ENCODE results near the gene LUC7L3. TPM values are rescaled to one million over a fixed set of nuclear protein-coding genes. Genes with fewer than 3 reads are reported as not detected.

The LUC7L3 gene
- total and polyA plus RNA-seq, 2 of the 13 experiments (the other 11 are each of a cell fraction or from before 2014, with no cell fraction given), result 108 to 120 TPM

- TF ChIP-seq, protein P1, sequence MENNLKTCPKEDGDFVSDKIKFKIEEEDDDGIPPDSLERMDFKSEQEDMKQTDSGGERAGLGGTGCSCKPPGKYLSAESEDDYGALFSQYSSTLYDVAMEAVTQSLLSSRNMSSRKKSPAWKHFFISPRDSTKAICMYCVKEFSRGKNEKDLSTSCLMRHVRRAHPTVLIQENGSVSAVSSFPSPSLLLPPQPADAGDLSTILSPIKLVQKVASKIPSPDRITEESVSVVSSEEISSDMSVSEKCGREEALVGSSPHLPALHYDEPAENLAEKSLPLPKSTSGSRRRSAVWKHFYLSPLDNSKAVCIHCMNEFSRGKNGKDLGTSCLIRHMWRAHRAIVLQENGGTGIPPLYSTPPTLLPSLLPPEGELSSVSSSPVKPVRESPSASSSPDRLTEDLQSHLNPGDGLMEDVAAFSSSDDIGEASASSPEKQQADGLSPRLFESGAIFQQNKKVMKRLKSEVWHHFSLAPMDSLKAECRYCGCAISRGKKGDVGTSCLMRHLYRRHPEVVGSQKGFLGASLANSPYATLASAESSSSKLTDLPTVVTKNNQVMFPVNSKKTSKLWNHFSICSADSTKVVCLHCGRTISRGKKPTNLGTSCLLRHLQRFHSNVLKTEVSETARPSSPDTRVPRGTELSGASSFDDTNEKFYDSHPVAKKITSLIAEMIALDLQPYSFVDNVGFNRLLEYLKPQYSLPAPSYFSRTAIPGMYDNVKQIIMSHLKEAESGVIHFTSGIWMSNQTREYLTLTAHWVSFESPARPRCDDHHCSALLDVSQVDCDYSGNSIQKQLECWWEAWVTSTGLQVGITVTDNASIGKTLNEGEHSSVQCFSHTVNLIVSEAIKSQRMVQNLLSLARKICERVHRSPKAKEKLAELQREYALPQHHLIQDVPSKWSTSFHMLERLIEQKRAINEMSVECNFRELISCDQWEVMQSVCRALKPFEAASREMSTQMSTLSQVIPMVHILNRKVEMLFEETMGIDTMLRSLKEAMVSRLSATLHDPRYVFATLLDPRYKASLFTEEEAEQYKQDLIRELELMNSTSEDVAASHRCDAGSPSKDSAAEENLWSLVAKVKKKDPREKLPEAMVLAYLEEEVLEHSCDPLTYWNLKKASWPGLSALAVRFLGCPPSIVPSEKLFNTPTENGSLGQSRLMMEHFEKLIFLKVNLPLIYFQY (CRISPR knock-in tag; IDR thresholded peaks at IDR 0.05; ENCODE audit: borderline replicate concordance), result no peak
- TF ChIP-seq TCF7 (IDR thresholded peaks at IDR 0.05; ENCODE audit: low read depth), result no peak
- no peak for TF ChIP-seq ZSCAN12 (CRISPR knock-in tag; IDR thresholded peaks at IDR 0.05)
- no peak for TF ChIP-seq SP1 (IDR thresholded peaks at IDR 0.05)
- TF ChIP-seq SP1 (CRISPR knock-in tag; IDR thresholded peaks at IDR 0.05), result no peak
- no peak for TF ChIP-seq TARDBP (CRISPR knock-in tag; IDR thresholded peaks at IDR 0.05)
- TF ChIP-seq TCF12 (IDR thresholded peaks at IDR 0.05), result no peak
- no peak for TF ChIP-seq TCF12 (CRISPR knock-in tag; IDR thresholded peaks at IDR 0.05)
- TF ChIP-seq, protein P2, sequence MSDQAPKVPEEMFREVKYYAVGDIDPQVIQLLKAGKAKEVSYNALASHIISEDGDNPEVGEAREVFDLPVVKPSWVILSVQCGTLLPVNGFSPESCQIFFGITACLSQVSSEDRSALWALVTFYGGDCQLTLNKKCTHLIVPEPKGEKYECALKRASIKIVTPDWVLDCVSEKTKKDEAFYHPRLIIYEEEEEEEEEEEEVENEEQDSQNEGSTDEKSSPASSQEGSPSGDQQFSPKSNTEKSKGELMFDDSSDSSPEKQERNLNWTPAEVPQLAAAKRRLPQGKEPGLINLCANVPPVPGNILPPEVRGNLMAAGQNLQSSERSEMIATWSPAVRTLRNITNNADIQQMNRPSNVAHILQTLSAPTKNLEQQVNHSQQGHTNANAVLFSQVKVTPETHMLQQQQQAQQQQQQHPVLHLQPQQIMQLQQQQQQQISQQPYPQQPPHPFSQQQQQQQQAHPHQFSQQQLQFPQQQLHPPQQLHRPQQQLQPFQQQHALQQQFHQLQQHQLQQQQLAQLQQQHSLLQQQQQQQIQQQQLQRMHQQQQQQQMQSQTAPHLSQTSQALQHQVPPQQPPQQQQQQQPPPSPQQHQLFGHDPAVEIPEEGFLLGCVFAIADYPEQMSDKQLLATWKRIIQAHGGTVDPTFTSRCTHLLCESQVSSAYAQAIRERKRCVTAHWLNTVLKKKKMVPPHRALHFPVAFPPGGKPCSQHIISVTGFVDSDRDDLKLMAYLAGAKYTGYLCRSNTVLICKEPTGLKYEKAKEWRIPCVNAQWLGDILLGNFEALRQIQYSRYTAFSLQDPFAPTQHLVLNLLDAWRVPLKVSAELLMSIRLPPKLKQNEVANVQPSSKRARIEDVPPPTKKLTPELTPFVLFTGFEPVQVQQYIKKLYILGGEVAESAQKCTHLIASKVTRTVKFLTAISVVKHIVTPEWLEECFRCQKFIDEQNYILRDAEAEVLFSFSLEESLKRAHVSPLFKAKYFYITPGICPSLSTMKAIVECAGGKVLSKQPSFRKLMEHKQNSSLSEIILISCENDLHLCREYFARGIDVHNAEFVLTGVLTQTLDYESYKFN (CRISPR knock-in tag; conservative IDR thresholded peaks at IDR 0.05), result peak; percentile 61; the same call in 1 of the 2 replicates
- TF ChIP-seq ZGPAT (CRISPR knock-in tag; IDR thresholded peaks at IDR 0.05), result peak; percentile 24; the same call in 1 of the 2 replicates
- peak; percentile 64 for TF ChIP-seq FOSL2 (CRISPR knock-in tag; IDR thresholded peaks at IDR 0.05)
- TF ChIP-seq SP4 (CRISPR knock-in tag; IDR thresholded peaks at IDR 0.05), result 0 out of 2 replicates have a peak, but pooled peaks have one; percentile 0
- no peak for TF ChIP-seq SETDB1 (CRISPR knock-in tag; IDR thresholded peaks at IDR 0.05; ENCODE audit: borderline replicate concordance)
- no peak for TF ChIP-seq SMAD1 (CRISPR knock-in tag; IDR thresholded peaks at IDR 0.05; ENCODE audit: borderline replicate concordance, low read depth)
- no peak for TF ChIP-seq MTA3 (CRISPR knock-in tag; IDR thresholded peaks at IDR 0.05)
- no peak for TF ChIP-seq ZNF772 (CRISPR knock-in tag; IDR thresholded peaks at IDR 0.05)
- TF ChIP-seq ESRRA (CRISPR knock-in tag; IDR thresholded peaks at IDR 0.05; ENCODE audit: low read depth), result peak; percentile 65; the same call in 1 of the 2 replicates
- TF ChIP-seq, protein P3, sequence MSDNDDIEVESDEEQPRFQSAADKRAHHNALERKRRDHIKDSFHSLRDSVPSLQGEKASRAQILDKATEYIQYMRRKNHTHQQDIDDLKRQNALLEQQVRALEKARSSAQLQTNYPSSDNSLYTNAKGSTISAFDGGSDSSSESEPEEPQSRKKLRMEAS (IDR thresholded peaks at IDR 0.05), result no peak
- no peak for TF ChIP-seq ZSCAN21 (CRISPR knock-in tag; IDR thresholded peaks at IDR 0.05; ENCODE audit: borderline replicate concordance)
- TF ChIP-seq, protein P4, sequence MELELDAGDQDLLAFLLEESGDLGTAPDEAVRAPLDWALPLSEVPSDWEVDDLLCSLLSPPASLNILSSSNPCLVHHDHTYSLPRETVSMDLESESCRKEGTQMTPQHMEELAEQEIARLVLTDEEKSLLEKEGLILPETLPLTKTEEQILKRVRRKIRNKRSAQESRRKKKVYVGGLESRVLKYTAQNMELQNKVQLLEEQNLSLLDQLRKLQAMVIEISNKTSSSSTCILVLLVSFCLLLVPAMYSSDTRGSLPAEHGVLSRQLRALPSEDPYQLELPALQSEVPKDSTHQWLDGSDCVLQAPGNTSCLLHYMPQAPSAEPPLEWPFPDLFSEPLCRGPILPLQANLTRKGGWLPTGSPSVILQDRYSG (CRISPR knock-in tag; IDR thresholded peaks at IDR 0.05), result no peak
- TF ChIP-seq ZNF850 (CRISPR knock-in tag; conservative IDR thresholded peaks at IDR 0.05), result no peak
These were observed 47.0 kb downstream of the LUC7L3 start (continued) for GRCh38 chr17:50766222-50767023.
